ENCODE data around the gene CEACAM19.
"Not testable (repeated sequence)": the region's sequence is repeated elsewhere in the genome, so short reads cannot be mapped to it uniquely, and the experiment has no call there.

The CEACAM19 gene

GRCh38 chr19:44707794-44708193, 36.5 kb downstream of the CEACAM19 start:
- no peak for DNase-seq (ENCODE audit: low read depth)
- no peak for TF ChIP-seq CTCF (IDR thresholded peaks at IDR 0.05; ENCODE audit: insufficient read depth, low read depth, low read length, missing control alignments)
- no peak overlapping the region for H3K4me3 ChIP-seq (ENCODE audit: low read depth, low read length)

DNA sequence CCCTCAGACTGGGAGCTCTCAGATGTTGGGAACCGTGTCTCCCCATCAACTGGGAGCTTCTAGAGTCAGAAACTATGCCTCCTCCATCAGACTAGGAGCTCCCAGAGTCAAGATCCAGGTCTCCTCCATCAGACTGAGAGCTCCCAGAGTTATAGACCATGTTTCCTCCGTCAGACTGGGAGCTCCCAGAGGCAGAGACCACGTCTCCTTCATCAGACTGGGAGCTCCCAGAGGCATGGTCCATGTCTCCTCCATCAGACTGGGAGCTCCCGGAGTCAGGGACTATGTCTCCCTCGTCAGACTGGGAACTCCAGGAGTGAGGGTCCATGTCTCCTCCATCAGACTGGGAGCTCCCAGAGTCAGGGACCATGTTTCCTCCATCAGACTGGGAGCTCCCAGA, 37.7 kb downstream of the CEACAM19 start:
- no peak for DNase-seq (ENCODE audit: low read depth)
- H3K4me3 ChIP-seq (ENCODE audit: low read depth, low read length) = no peak overlapping the region
- TF ChIP-seq CTCF (IDR thresholded peaks at IDR 0.05; ENCODE audit: insufficient read depth, low read depth, low read length, missing control alignments) = no peak

GRCh38 chr19:44709434-44710266, 38.4 kb downstream of the CEACAM19 start:
- DNase-seq (ENCODE audit: low read depth); H3K4me3 ChIP-seq (ENCODE audit: low read depth, low read length): not testable (repeated sequence)

DNA sequence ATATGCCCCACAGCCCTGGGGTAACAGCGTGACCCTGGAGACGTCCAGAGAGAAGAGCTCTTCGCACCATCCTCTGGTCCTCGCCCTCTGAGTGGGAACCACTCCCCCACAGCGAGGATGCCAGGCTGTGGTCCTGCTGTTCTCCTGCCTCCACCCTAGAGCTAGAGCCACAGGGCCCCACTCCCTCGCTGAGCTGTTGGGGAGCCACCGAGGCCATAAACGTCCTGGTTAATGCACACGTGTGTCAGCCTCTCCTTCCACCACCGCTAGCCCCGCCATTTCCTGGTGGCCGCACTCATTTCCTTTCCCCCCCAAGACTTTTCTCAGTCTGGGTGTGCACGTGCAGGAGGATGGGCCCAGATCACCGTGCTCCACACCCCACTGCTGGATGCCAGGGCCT, 39.2 kb downstream of the CEACAM19 start:
- no peak for TF ChIP-seq CTCF (IDR thresholded peaks at IDR 0.05; ENCODE audit: insufficient read depth, low read depth, low read length, missing control alignments)
- DNase-seq (ENCODE audit: low read depth) = no peak
- H3K4me3 ChIP-seq (ENCODE audit: low read depth, low read length) = no peak overlapping the region

GRCh38 chr19:44712864-44713515, 41.7 kb downstream of the CEACAM19 start:
- TF ChIP-seq CTCF (IDR thresholded peaks at IDR 0.05; ENCODE audit: insufficient read depth, low read depth, low read length, missing control alignments) = no peak
- peak; percentile 43 for DNase-seq (ENCODE audit: low read depth)
- no peak overlapping the region for H3K4me3 ChIP-seq (ENCODE audit: low read depth, low read length)

GRCh38 chr19:44714597-44715169, 43.4 kb downstream of the CEACAM19 start:
- TF ChIP-seq CTCF (IDR thresholded peaks at IDR 0.05; ENCODE audit: insufficient read depth, low read depth, low read length, missing control alignments) = no peak
- DNase-seq (ENCODE audit: low read depth) = no peak
- H3K4me3 ChIP-seq (ENCODE audit: low read depth, low read length) = no peak overlapping the region

GRCh38 chr19:44717603-44718002, 46.3 kb downstream of the CEACAM19 start:
- no peak for TF ChIP-seq CTCF (IDR thresholded peaks at IDR 0.05; ENCODE audit: insufficient read depth, low read depth, low read length, missing control alignments)
- no peak for DNase-seq (ENCODE audit: low read depth)
- H3K4me3 ChIP-seq (ENCODE audit: low read depth, low read length) = no peak overlapping the region

All from GM12865 (cell line).